ENCODE data around the gene KRT83.

Gene KRT83

GRCh38 chr12:52320784-52321400 lies at the start of gene KRT83:
Gene KRT83, minus strand, starts transcription at chr12:52321398. Its CDS starts 63 bp downstream, at chr12:52321335.
- Histone ChIP-seq H3K9ac (no peak within 1 kb of the TSS), H3K4me2 (no peak within 1 kb of the TSS), H3K9me3 (no peaks in the 10 kb centered on the region), H3K27ac (no peak within 1 kb of the TSS), H3K27me3 (no peaks in the 10 kb centered on the region), H4K20me1 (no peaks in the 10 kb centered on the region), H3K4me1 (peaks cover 7% of the 10 kb centered on the region; the same call in 1 of the 2 replicates), H3K36me3 (no peaks in the 10 kb centered on the region), H3K4me3 (no peak within 1 kb of the TSS)
- TF ChIP-seq Cebpa-rat (IDR thresholded peaks at IDR 0.05) = no peak

GRCh38 chr12:52369809-52370208 lies 48.6 kb upstream of the KRT83 start:
- no peak overlapping the region for H3K4me2 ChIP-seq
- H3K4me3 ChIP-seq = no peak overlapping the region
- H3K9me3 ChIP-seq = no peaks in the 10 kb centered on the region
- H3K27ac ChIP-seq = no peak overlapping the region
- TF ChIP-seq Cebpa-rat (IDR thresholded peaks at IDR 0.05) = no peak
- H3K27me3 ChIP-seq = no peaks in the 10 kb centered on the region
- no peaks in the 10 kb centered on the region for H4K20me1 ChIP-seq
- peaks cover 4% of the 10 kb centered on the region for H3K4me1 ChIP-seq
- no peaks in the 10 kb centered on the region for H3K36me3 ChIP-seq
- no peak overlapping the region for H3K9ac ChIP-seq

DNA sequence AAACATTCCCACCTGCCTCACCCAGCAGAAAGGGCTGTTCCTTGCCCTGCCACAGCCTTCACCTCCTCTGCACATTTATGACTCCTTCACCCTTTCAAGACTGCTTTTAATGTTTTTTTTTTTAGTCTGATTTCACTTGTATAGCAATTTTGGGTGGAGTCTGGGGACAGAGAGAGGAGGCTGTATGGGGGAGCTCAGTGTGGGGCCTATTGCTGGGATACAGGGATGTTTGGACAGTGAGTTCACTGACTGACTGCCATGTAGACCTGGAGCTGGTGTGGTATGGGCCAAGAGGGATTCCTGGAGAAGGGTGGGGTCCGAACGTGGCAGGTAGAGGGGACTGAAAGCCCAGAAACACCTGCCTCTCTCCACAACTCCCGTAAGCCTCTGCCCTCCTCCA lies 48.0 kb upstream of the KRT83 start:
- Histone ChIP-seq H3K4me1 (peaks cover 5% of the 10 kb centered on the region), H3K27me3 (no peaks in the 10 kb centered on the region), H3K27ac (no peak overlapping the region), H4K20me1 (no peaks in the 10 kb centered on the region), H3K4me3 (no peak overlapping the region), H3K9me3 (no peaks in the 10 kb centered on the region), H3K9ac (no peak overlapping the region), H3K4me2 (no peak overlapping the region), H3K36me3 (no peaks in the 10 kb centered on the region)
- TF ChIP-seq Cebpa-rat (IDR thresholded peaks at IDR 0.05) = no peak

DNA sequence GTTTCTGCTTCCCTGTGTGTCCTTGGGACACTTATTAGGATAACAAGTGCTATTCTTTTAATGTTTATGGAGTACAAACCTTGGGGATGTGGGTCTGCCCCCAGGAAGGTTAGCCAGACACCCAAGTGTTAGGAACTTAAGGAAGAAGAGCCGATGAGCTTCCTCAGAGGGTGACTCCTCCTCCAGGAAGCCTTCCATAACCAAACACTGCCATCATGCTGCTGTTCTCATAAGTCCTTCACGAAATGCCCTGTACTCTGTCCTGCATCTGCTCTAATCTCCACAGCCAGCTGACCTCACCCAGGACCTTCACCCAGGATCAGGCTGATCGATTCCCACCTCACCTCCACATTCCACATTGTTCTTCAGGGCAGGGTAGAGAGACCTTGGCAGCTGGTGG lies 47.3 kb upstream of the KRT83 start:
- TF ChIP-seq Cebpa-rat (IDR thresholded peaks at IDR 0.05) = no peak
- Histone ChIP-seq H3K9ac (no peak overlapping the region), H3K36me3 (no peaks in the 10 kb centered on the region), H3K4me1 (peaks cover 5% of the 10 kb centered on the region), H3K4me3 (no peak overlapping the region), H3K9me3 (no peaks in the 10 kb centered on the region), H4K20me1 (no peaks in the 10 kb centered on the region), H3K27ac (no peak overlapping the region), H3K27me3 (no peaks in the 10 kb centered on the region), H3K4me2 (no peak overlapping the region)

DNA sequence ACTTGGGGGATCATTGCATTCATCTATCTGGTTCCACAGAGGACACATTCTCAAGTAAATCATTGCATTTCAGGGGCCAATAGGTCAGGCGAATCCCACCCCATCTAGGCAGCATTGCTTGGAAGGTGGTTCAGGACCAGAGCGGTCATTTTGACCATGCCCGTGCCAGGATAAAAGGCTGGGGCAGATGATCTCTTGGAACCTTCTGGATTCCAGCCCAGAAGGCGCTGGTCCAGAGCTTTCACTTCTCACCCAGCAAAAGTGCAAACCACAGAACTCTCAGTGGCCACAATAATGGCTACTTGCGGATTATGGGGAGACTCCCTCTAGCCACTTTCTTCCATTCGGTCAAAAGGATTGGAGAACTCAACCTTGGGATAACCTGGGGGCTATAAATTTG lies 46.7 kb upstream of the KRT83 start:
- Histone ChIP-seq H3K27me3 (no peaks in the 10 kb centered on the region), H3K4me3 (no peak overlapping the region), H3K4me1 (peaks cover 5% of the 10 kb centered on the region), H3K4me2 (no peak overlapping the region), H3K27ac (no peak overlapping the region), H3K9me3 (no peaks in the 10 kb centered on the region), H3K36me3 (no peaks in the 10 kb centered on the region), H3K9ac (no peak overlapping the region), H4K20me1 (no peaks in the 10 kb centered on the region)
- no peak for TF ChIP-seq Cebpa-rat (IDR thresholded peaks at IDR 0.05)

GRCh38 chr12:52366738-52367485 lies 45.7 kb upstream of the KRT83 start, which contains the start of gene KRT85:
Gene KRT85, minus strand, starts transcription at chr12:52367481. Its CDS starts 76 bp downstream, at chr12:52367405.
- peaks cover 5% of the 10 kb centered on the region; the same call in 1 of the 2 replicates for H3K4me1 ChIP-seq
- H3K27me3 ChIP-seq = no peaks in the 10 kb centered on the region
- no peak within 1 kb of the TSS for H3K4me2 ChIP-seq
- H3K36me3 ChIP-seq = no peaks in the 10 kb centered on the region
- H3K27ac ChIP-seq = no peak within 1 kb of the TSS
- H3K9ac ChIP-seq = no peak within 1 kb of the TSS
- H3K9me3 ChIP-seq = no peaks in the 10 kb centered on the region
- no peak within 1 kb of the TSS for H3K4me3 ChIP-seq
- no peak for TF ChIP-seq Cebpa-rat (IDR thresholded peaks at IDR 0.05)
- H4K20me1 ChIP-seq = no peaks in the 10 kb centered on the region

- no peaks in the 10 kb centered on the region for H3K36me3 ChIP-seq
- no peaks in the 10 kb centered on the region for H3K27me3 ChIP-seq
- H3K4me1 ChIP-seq = peaks cover 21% of the 10 kb centered on the region
- no peak overlapping the region for H3K4me3 ChIP-seq
- H3K9me3 ChIP-seq = no peaks in the 10 kb centered on the region
- no peak overlapping the region for H3K27ac ChIP-seq
- H3K4me2 ChIP-seq = no peak overlapping the region
- no peaks in the 10 kb centered on the region for H4K20me1 ChIP-seq
- TF ChIP-seq Cebpa-rat (IDR thresholded peaks at IDR 0.05) = no peak
- no peak overlapping the region for H3K9ac ChIP-seq
Observed at GRCh38 chr12:52364901-52365489, 43.8 kb upstream of the KRT83 start.

DNA sequence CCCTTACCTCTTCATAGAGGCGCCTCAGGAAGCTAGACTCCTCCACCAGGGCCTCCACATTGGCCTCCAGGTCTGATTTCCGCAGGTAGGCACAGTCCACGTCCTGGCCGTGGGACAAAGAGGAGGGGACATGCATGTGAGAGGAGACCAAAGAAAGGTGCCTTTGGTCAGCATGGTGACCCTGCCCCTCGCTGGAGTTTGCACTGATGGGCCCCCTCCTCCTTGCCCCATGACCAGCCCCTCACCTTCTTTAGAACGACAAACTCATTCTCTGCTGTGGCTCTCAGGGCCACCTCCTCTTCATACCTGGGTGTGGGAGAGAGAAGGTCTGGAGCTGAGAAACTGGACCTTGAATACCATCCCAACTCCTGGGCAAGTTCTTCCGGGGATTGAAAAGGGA lies 42.9 kb upstream of the KRT83 start:
- Histone ChIP-seq H3K4me3 (no peak overlapping the region), H3K9ac (no peak overlapping the region), H3K36me3 (no peaks in the 10 kb centered on the region), H3K27me3 (no peaks in the 10 kb centered on the region), H3K4me2 (no peak overlapping the region), H3K27ac (no peak overlapping the region), H4K20me1 (no peaks in the 10 kb centered on the region), H3K4me1 (peaks cover 30% of the 10 kb centered on the region), H3K9me3 (no peaks in the 10 kb centered on the region)
- no peak for TF ChIP-seq Cebpa-rat (IDR thresholded peaks at IDR 0.05)

GRCh38 chr12:52363111-52363679 lies 42.0 kb upstream of the KRT83 start:
- Histone ChIP-seq H3K9ac (no peak overlapping the region), H3K27ac (no peak overlapping the region), H3K36me3 (no peaks in the 10 kb centered on the region), H3K9me3 (no peaks in the 10 kb centered on the region), H3K4me3 (no peak overlapping the region), H4K20me1 (no peaks in the 10 kb centered on the region), H3K4me2 (no peak overlapping the region), H3K27me3 (no peaks in the 10 kb centered on the region), H3K4me1 (peaks cover 38% of the 10 kb centered on the region)
- TF ChIP-seq Cebpa-rat (IDR thresholded peaks at IDR 0.05) = no peak

Data from BLaER1 (cell line).